Mesenchymal stem cell (in vitro differentiated cells and primary cell): ENCODE measurements around the gene SRRM1.
A peak's percentile ranks its signal among the peaks of the same experiment; 100 is the strongest.
"Not testable (repeated sequence)": the region's sequence is repeated elsewhere in the genome, so short reads cannot be mapped to it uniquely, and the experiment has no call there.

ENCODE experiments used
- DNase-seq: peaks from one replicate; pipeline ENCODE4 v3.0.0-alpha.2; 2013
- H2AFZ ChIP-seq: one replicate; pipeline ENCODE4 v1.6.1; 2013; ENCODE audit warnings: low read depth, mild to moderate bottlenecking, control low read depth, inconsistent platforms, low read length, moderate library complexity
- H2AK5ac ChIP-seq: 2 replicates; pipeline ENCODE4 v1.6.1; 2013; ENCODE audit warnings: low read length, moderate library complexity, mild to moderate bottlenecking, inconsistent platforms; ENCODE audit not compliant: severe bottlenecking
- H2BK120ac ChIP-seq: one replicate; pipeline ENCODE4 v1.6.1; 2013; ENCODE audit warnings: low read depth, mild to moderate bottlenecking, inconsistent platforms, low read length, moderate library complexity
- H2BK12ac ChIP-seq, 2 experiments: one replicate each; pipeline ENCODE4 v1.6.1; 2013; ENCODE audit warnings: inconsistent platforms in 2 of 2, low read length in 2 of 2, mild to moderate bottlenecking in 2 of 2, moderate library complexity in 2 of 2, control low read depth in 1 of 2
- H2BK15ac ChIP-seq: one replicate; pipeline ENCODE4 v1.6.1; 2013; ENCODE audit warnings: mild to moderate bottlenecking, low read depth, inconsistent platforms; ENCODE audit not compliant: poor library complexity, severe bottlenecking
- H2BK5ac ChIP-seq: 2 replicates; pipeline ENCODE4 v1.6.1; 2013; ENCODE audit warnings: low read depth, mild to moderate bottlenecking, low read length, control low read depth, inconsistent platforms; ENCODE audit not compliant: poor library complexity, severe bottlenecking
- H3K14ac ChIP-seq, 2 experiments: one replicate each; pipeline ENCODE4 v1.6.1; 2013; ENCODE audit warnings: inconsistent platforms in 2 of 2, low read length in 2 of 2, control low read depth in 1 of 2, mild to moderate bottlenecking in 1 of 2, moderate library complexity in 1 of 2
- H3K18ac ChIP-seq, 2 experiments: one replicate each; pipeline ENCODE4 v1.6.1; 2013; ENCODE audit warnings: inconsistent platforms in 2 of 2, low read length in 2 of 2, control low read depth in 1 of 2, low read depth in 1 of 2, mild to moderate bottlenecking in 1 of 2
- H3K23ac ChIP-seq, 2 experiments: one replicate each; pipeline ENCODE4 v1.6.1; 2013; ENCODE audit warnings: inconsistent platforms in 2 of 2, low read length in 2 of 2, mild to moderate bottlenecking in 2 of 2, moderate library complexity in 2 of 2, control low read depth in 1 of 2
- H3K27ac ChIP-seq: 2 replicates; pipeline ENCODE4 v1.5.1; 2013; ENCODE audit warnings: mild to moderate bottlenecking, moderate library complexity, low read length, control low read depth, inconsistent platforms; ENCODE audit not compliant: poor library complexity, severe bottlenecking
- H3K27me3 ChIP-seq, 2 experiments: 2 replicates each; pipeline versions ENCODE4 v1.6.1 to v1.7.0; 2013; ENCODE audit warnings: low read length in 2 of 2, mild to moderate bottlenecking in 2 of 2, moderate library complexity in 2 of 2, control low read depth in 1 of 2, inconsistent platforms in 1 of 2; ENCODE audit not compliant: control insufficient read depth in 1 of 2, insufficient read depth in 1 of 2
- H3K36me3 ChIP-seq, 2 experiments: 2 replicates each; pipeline versions ENCODE4 v1.6.1 to v1.7.0; 2013; ENCODE audit warnings: low read length in 2 of 2, control low read depth in 1 of 2, inconsistent platforms in 1 of 2, low read depth in 1 of 2, mild to moderate bottlenecking in 1 of 2; ENCODE audit not compliant: insufficient read depth in 2 of 2, control insufficient read depth in 1 of 2
- H3K4ac ChIP-seq, 2 experiments: one replicate each; pipeline ENCODE4 v1.6.1; 2013; ENCODE audit warnings: inconsistent platforms in 2 of 2, low read length in 2 of 2, mild to moderate bottlenecking in 2 of 2, moderate library complexity in 2 of 2, control low read depth in 1 of 2, low read depth in 1 of 2
- H3K4me1 ChIP-seq: 2 replicates; pipeline ENCODE4 v1.6.1; 2013; ENCODE audit warnings: low read depth, low read length, control low read depth; ENCODE audit not compliant: control insufficient read depth, insufficient read depth
- H3K4me2 ChIP-seq: 2 replicates; pipeline ENCODE4 v1.6.1; 2013; ENCODE audit warnings: low read length, mild to moderate bottlenecking, inconsistent platforms; ENCODE audit not compliant: poor library complexity, severe bottlenecking
- H3K4me3 ChIP-seq, 2 experiments: 2 replicates each; pipeline versions ENCODE4 v1.5.1 to v1.7.0; 2013; ENCODE audit warnings: low read length in 2 of 2, mild to moderate bottlenecking in 2 of 2, control low read depth in 1 of 2, low read depth in 1 of 2; ENCODE audit not compliant: insufficient read depth in 1 of 2
- H3K79me1 ChIP-seq: replicated peaks from 2 replicates; pipeline ENCODE4 v1.6.1; 2013; ENCODE audit warnings: mild to moderate bottlenecking, control low read depth, low read length, inconsistent platforms; ENCODE audit not compliant: poor library complexity, severe bottlenecking
- H3K9ac ChIP-seq: 2 replicates; pipeline ENCODE4 v1.7.0; 2013; ENCODE audit warnings: mild to moderate bottlenecking, low read length, moderate library complexity
- H3K9me3 ChIP-seq: 2 replicates; pipeline ENCODE4 v1.7.0; 2013; ENCODE audit warnings: mild to moderate bottlenecking, low read length; ENCODE audit not compliant: control insufficient read depth
- H4K8ac ChIP-seq: one replicate; pipeline ENCODE4 v1.6.1; 2013; ENCODE audit warnings: inconsistent platforms, mild to moderate bottlenecking, low read length, moderate library complexity
- H4K91ac ChIP-seq: one replicate; pipeline ENCODE4 v1.6.1; 2013; ENCODE audit warnings: mild to moderate bottlenecking, low read length, inconsistent platforms
- WGBS: methylation state at CpG from one replicate; pipeline ENCODE4 v1.1.7; 2013; ENCODE audit warnings: mixed read lengths; 5-methylcytosine and 5-hydroxymethylcytosine counted together

SRRM1 gene

GRCh38 chr1:24698326-24698725 lies 55.2 kb downstream of the SRRM1 start:
- H3K4me3 ChIP-seq, H3K23ac ChIP-seq, H3K27me3 ChIP-seq, H3K14ac ChIP-seq, H2BK5ac ChIP-seq, H3K4ac ChIP-seq, H3K4me1 ChIP-seq, H3K79me1 ChIP-seq, H3K9me3 ChIP-seq, H2BK120ac ChIP-seq, H2BK15ac ChIP-seq, H4K91ac ChIP-seq, H3K18ac ChIP-seq, DNase-seq, H2AK5ac ChIP-seq, H4K8ac ChIP-seq, H3K9ac ChIP-seq, H3K4me2 ChIP-seq, H2BK12ac ChIP-seq, H2AFZ ChIP-seq, H3K36me3 ChIP-seq, H3K27ac ChIP-seq: not testable (repeated sequence)
- WGBS, result 94% methylated on average over 8 of the region's 8 CpGs

GRCh38 chr1:24699628-24700027 lies 56.5 kb downstream of the SRRM1 start:
- Histone ChIP-seq H2BK12ac (peak overlapping the region in 1 of 2 experiments; percentile 70), H3K9ac (no peak overlapping the region), H3K4ac (no peak overlapping the region), H3K4me1 (peaks cover 12% of the 10 kb centered on the region), H2AFZ (no peak overlapping the region), H3K27ac (no peak overlapping the region), H2BK5ac (no peak overlapping the region), H2BK120ac (no peak overlapping the region), H4K91ac (no peak overlapping the region), H4K8ac (no peak overlapping the region), H3K18ac (no peak overlapping the region), H3K14ac (no peak overlapping the region), H3K36me3 (no peaks in the 10 kb centered on the region), H2BK15ac (no peak overlapping the region), H3K79me1 (no peaks in the 10 kb centered on the region), H3K9me3 (no peaks in the 10 kb centered on the region), H3K27me3 (no peaks in the 10 kb centered on the region), H3K4me2 (no peak overlapping the region), H3K4me3 (no peak overlapping the region), H3K23ac (no peak overlapping the region), H2AK5ac (no peak overlapping the region)
- WGBS, result 89% methylated on average over 7 of the region's 7 CpGs
- no peak for DNase-seq

GRCh38 chr1:24702511-24703293 lies 59.6 kb downstream of the SRRM1 start:
- H3K23ac ChIP-seq, result peak overlapping the region in 1 of 2 experiments; percentile 73
- H3K4me1 ChIP-seq, result peaks cover 14% of the 10 kb centered on the region
- WGBS, result 87% methylated on average over 8 of the region's 8 CpGs
- H2BK15ac ChIP-seq, result peak overlapping the region; percentile 60
- no peak overlapping the region for H2BK120ac ChIP-seq
- H4K8ac ChIP-seq, result no peak overlapping the region
- H3K14ac ChIP-seq, result no peak overlapping the region
- no peak overlapping the region for H3K4me3 ChIP-seq
- no peaks in the 10 kb centered on the region for H3K36me3 ChIP-seq
- H3K4me2 ChIP-seq, result no peak overlapping the region
- peak; percentile 30 for DNase-seq
- H2BK5ac ChIP-seq, result no peak overlapping the region
- peak overlapping the region; percentile 39 for H2AK5ac ChIP-seq
- peak overlapping the region; percentile 45 for H4K91ac ChIP-seq
- no peaks in the 10 kb centered on the region for H3K9me3 ChIP-seq
- H3K27me3 ChIP-seq, result no peaks in the 10 kb centered on the region
- H3K79me1 ChIP-seq, result no peaks in the 10 kb centered on the region
- peak overlapping the region; percentile 38 for H3K27ac ChIP-seq
- H3K9ac ChIP-seq, result no peak overlapping the region
- no peak overlapping the region for H3K4ac ChIP-seq
- H2BK12ac ChIP-seq, result peak overlapping the region in 1 of 2 experiments; percentile 64
- H2AFZ ChIP-seq, result no peak overlapping the region
- H3K18ac ChIP-seq, result peak overlapping the region in 1 of 2 experiments; percentile 57

- Histone ChIP-seq H3K18ac (peak overlapping the region; percentile 0 to 54), H3K4me1 (peaks cover 14% of the 10 kb centered on the region), H3K36me3 (no peaks in the 10 kb centered on the region), H2AFZ (no peak overlapping the region), H2BK120ac (peak overlapping the region; percentile 61), H4K91ac (peak overlapping the region; percentile 2), H3K9me3 (no peaks in the 10 kb centered on the region), H3K9ac (peak overlapping the region; percentile 73), H2AK5ac (peak overlapping the region; percentile 84), H2BK5ac (peak overlapping the region; percentile 48), H3K14ac (no peak overlapping the region), H3K79me1 (no peaks in the 10 kb centered on the region), H3K4ac (peak overlapping the region; percentile 3 to 24), H3K23ac (no peak overlapping the region), H2BK15ac (peak overlapping the region; percentile 26), H2BK12ac (no peak overlapping the region), H3K27me3 (no peaks in the 10 kb centered on the region), H3K4me3 (no peak overlapping the region), H4K8ac (peak overlapping the region; percentile 69), H3K27ac (peak overlapping the region; percentile 84), H3K4me2 (peak overlapping the region; percentile 11)
- DNase-seq, result peak; percentile 62
- 75% methylated on average over 16 of the region's 16 CpGs for WGBS
Measured at GRCh38 chr1:24704411-24705259, 61.5 kb downstream of the SRRM1 start.
